Vagina (tissue), 2 donors: ENCODE results near the gene MYH9. TPM values are rescaled to one million over a fixed set of nuclear protein-coding genes. Genes with fewer than 3 reads are reported as not detected.

Experiments
- DNase-seq, 2 donors: peaks; one replicate each; pipeline ENCODE4 v3.0.0-alpha.2; 2017; ENCODE audit errors: extremely low spot score in 2 of 2
- H3K27ac ChIP-seq: fragments of 200-600 bp; sonication (generic); one replicate; pipeline ENCODE4 v1.5.1; 2019
- H3K27me3 ChIP-seq: fragments of 200-600 bp; sonication (generic); one replicate; pipeline ENCODE4 v1.5.1; 2019
- H3K36me3 ChIP-seq, 2 donors: fragments of 200-600 bp; sonication (generic); one replicate each; pipeline ENCODE4 v1.5.1; 2017 to 2019
- H3K4me1 ChIP-seq: fragments of 200-600 bp; sonication (generic); one replicate; pipeline ENCODE4 v1.5.1; 2019
- H3K4me3 ChIP-seq, 2 donors: fragments of 200-600 bp; sonication (generic); 1 replicate in 1 of 2; 2 replicates in 1 of 2; pipeline ENCODE4 v1.5.1; 2016 to 2019
- H3K9me3 ChIP-seq: fragments of 200-600 bp; sonication (generic); one replicate; pipeline ENCODE4 v1.5.1; 2019
- POLR2A ChIP-seq, 2 donors: fragments of 450-650 bp; IDR thresholded peaks; one replicate each; pipeline ENCODE4 v1.6.1; 2017; ENCODE audit warnings: antibody characterized with exemption in 2 of 2, mild to moderate bottlenecking in 2 of 2, moderate library complexity in 2 of 2
- POLR2AphosphoS5 ChIP-seq, 2 donors: sonication (generic); formaldehyde crosslinking; IDR thresholded peaks; one replicate each; pipeline ENCODE4 v1.9.0; 2017; ENCODE audit warnings: antibody characterized with exemption in 2 of 2, mild to moderate bottlenecking in 2 of 2, low read depth in 1 of 2; ENCODE audit not compliant: insufficient read depth in 1 of 2
- intact Hi-C: fragments of 100-400 bp; cut with DNase I; formaldehyde crosslinking; loops from one replicate; pipeline ENCODE4 v1.15.1; 2023
- total RNA-seq: library from RNA; depleted of rRNA; stranded (reverse); fragments of >200 nt; gene quantifications from one replicate; pipeline ENCODE4 v1.2.3, GENCODE V29; 2016
- TF ChIP-seq, protein P1 (sequence below), 3 experiments: fragments of 450-650 bp in 2 of 3; fragments of 200-600 bp in 1 of 3; sonication (generic) in 1 of 3; IDR thresholded peaks; one replicate each; pipeline ENCODE4 v1.5.1; 2017 to 2019; ENCODE audit warnings: antibody characterized with exemption in 3 of 3, mild to moderate bottlenecking in 2 of 3, moderate library complexity in 2 of 3

Gene MYH9
- total RNA-seq, 1 donor from 2014 or later = 333 TPM

DNA sequence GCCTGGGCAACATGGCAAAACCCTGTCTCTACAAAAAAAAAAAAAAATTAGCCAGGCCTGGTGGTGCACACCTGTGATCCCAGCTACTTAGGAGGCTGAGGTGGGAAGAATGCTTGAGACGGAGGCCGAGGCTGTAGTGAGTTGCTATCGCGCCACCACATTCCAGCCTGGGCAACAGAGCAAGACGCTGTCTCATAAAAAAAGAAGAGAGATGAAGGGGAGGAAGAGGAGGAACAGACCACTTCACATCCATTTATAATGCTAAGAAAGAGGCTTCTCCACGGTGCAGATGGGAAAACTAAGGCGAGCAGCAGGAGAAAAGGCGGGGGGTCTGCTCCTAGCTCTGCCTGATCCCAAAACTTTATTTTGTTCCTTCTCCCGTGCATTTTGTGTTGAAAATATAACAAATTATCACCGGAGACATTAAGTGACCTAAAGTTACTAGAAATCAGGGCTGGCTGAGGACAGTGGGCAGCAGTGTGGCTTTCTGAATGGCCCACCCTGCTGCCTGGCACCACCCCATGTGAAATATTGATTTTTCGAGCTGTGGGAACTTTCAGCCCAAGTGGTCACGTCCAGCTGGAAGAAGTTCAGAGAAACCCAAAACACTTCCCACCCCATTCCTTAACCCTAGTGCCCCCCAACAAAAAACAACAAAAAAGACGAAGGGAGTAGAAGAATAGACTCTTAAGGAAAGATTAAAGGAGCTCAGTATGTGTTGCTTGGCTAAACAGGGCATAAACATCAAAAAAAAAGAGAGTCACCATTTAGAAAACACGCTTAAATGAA, 9.5 kb downstream of the MYH9 start:
- TF ChIP-seq POLR2A (IDR thresholded peaks at IDR 0.05) (no peak), POLR2AphosphoS5 (IDR thresholded peaks at IDR 0.05; ENCODE audit: insufficient read depth in 1 of 2, low read depth in 1 of 2) (peak in 1 of 2 donors; percentile 7)
- TF ChIP-seq, protein P1, sequence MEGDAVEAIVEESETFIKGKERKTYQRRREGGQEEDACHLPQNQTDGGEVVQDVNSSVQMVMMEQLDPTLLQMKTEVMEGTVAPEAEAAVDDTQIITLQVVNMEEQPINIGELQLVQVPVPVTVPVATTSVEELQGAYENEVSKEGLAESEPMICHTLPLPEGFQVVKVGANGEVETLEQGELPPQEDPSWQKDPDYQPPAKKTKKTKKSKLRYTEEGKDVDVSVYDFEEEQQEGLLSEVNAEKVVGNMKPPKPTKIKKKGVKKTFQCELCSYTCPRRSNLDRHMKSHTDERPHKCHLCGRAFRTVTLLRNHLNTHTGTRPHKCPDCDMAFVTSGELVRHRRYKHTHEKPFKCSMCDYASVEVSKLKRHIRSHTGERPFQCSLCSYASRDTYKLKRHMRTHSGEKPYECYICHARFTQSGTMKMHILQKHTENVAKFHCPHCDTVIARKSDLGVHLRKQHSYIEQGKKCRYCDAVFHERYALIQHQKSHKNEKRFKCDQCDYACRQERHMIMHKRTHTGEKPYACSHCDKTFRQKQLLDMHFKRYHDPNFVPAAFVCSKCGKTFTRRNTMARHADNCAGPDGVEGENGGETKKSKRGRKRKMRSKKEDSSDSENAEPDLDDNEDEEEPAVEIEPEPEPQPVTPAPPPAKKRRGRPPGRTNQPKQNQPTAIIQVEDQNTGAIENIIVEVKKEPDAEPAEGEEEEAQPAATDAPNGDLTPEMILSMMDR (IDR thresholded peaks at IDR 0.05) = no peak
- H3K9me3 ChIP-seq = no peaks in the 10 kb centered on the region
- intact Hi-C loops = loop anchor here (5.0 kb wide), 1 partner anchor 56 kb away; no protein-coding TSS in a partner anchor
- no peaks in the 10 kb centered on the region for H3K27me3 ChIP-seq
- peak overlapping the region; percentile 99 for H3K27ac ChIP-seq
- H3K4me3 ChIP-seq = no peak overlapping the region
- peaks cover 100% of the 10 kb centered on the region for H3K4me1 ChIP-seq
- no peak for DNase-seq
- no peaks in the 10 kb centered on the region for H3K36me3 ChIP-seq

- no peaks in the 10 kb centered on the region for H3K9me3 ChIP-seq
- peaks cover 100% of the 10 kb centered on the region for H3K4me1 ChIP-seq
- H3K27me3 ChIP-seq = no peaks in the 10 kb centered on the region
- DNase-seq = no peak
- H3K4me3 ChIP-seq = no peak overlapping the region
- peak overlapping the region; percentile 99 for H3K27ac ChIP-seq
- no peaks in the 10 kb centered on the region for H3K36me3 ChIP-seq
- TF ChIP-seq POLR2AphosphoS5 (IDR thresholded peaks at IDR 0.05; ENCODE audit: insufficient read depth in 1 of 2, low read depth in 1 of 2) (peak in 1 of 2 donors; percentile 44), POLR2A (IDR thresholded peaks at IDR 0.05) (no peak)
- TF ChIP-seq, protein P1 (IDR thresholded peaks at IDR 0.05) = no peak
- intact Hi-C loops = loop anchor here (5.0 kb wide), 1 partner anchor 55 kb away; no protein-coding TSS in a partner anchor
Observed at GRCh38 chr22:36377022-36377631, 10.6 kb downstream of the MYH9 start.

- H3K27me3 ChIP-seq = no peaks in the 10 kb centered on the region
- intact Hi-C loops = loop anchor here (5.0 kb wide), 1 partner anchor 54 kb away; no protein-coding TSS in a partner anchor
- H3K27ac ChIP-seq = peak overlapping the region; percentile 99
- H3K9me3 ChIP-seq = no peaks in the 10 kb centered on the region
- H3K4me1 ChIP-seq = peaks cover 100% of the 10 kb centered on the region
- TF ChIP-seq, protein P1 (IDR thresholded peaks at IDR 0.05) = no peak
- H3K36me3 ChIP-seq = no peaks in the 10 kb centered on the region
- DNase-seq = no peak
- H3K4me3 ChIP-seq = no peak overlapping the region
Observed at GRCh38 chr22:36376265-36376664, 11.5 kb downstream of the MYH9 start.

DNA sequence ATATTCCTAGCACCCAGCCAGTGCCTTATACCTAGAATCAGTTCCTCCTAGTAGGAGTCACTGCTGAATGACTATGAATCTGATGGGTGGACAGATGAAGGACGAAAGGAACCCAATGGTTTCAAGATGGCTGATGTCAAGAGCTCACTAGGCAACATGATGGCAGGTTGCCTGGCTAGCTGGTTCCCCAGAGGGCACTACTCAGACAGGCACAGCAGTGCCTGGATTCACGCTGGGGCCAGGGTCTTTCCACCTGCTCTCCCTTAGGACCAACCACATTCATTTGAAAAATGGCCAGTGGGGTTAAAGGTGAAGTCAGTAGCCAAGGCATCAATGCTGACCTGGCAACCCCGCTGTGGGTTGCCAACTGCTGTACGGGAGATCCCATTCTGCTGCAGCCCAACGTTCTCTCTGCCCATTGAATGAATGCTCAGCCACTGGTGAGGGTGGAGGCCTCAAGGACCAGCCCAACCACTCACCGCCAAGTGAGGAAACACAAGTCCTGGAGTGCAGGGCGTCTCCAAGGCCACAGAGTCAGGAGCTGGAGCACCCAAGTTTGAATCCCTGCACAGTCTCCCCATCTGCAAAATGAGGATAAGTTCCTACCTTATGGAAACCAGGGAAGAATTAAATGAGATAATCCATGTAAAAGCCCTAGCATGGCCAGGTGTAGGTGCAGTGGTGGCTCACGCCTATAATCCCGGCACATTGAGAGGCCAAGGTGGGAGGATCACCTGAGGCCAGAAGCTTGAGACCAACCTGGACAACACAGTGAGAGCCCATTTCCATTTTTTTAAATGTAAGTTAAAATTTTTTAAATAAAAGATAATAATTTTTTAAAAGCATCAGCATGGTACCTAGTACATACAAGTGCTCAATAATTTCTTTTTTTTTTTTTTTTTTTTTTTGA, 12.4 kb downstream of the MYH9 start:
- intact Hi-C loops = loop anchor here (5.0 kb wide), 1 partner anchor 53 kb away; no protein-coding TSS in a partner anchor

More for the DNA sequence above, 12.4 kb downstream of the MYH9 start:
- H3K27ac ChIP-seq = peak overlapping the region; percentile 93
- DNase-seq = no peak
- peaks cover 100% of the 10 kb centered on the region for H3K4me1 ChIP-seq
- TF ChIP-seq, protein P1 (IDR thresholded peaks at IDR 0.05) = no peak
- TF ChIP-seq POLR2AphosphoS5 (IDR thresholded peaks at IDR 0.05; ENCODE audit: insufficient read depth in 1 of 2, low read depth in 1 of 2) = peak in 1 of 2 donors; percentile 5
- H3K27me3 ChIP-seq = no peaks in the 10 kb centered on the region
- H3K9me3 ChIP-seq = no peaks in the 10 kb centered on the region
- no peak overlapping the region for H3K4me3 ChIP-seq
- H3K36me3 ChIP-seq = no peaks in the 10 kb centered on the region
